ENCODE data around the gene FECH.
A peak's percentile ranks its signal among the peaks of the same experiment; 100 is the strongest.

FECH gene

GRCh38 chr18:57579934-57580333 is 6.6 kb downstream of the FECH start:
- DNase-seq, result no peak

DNA sequence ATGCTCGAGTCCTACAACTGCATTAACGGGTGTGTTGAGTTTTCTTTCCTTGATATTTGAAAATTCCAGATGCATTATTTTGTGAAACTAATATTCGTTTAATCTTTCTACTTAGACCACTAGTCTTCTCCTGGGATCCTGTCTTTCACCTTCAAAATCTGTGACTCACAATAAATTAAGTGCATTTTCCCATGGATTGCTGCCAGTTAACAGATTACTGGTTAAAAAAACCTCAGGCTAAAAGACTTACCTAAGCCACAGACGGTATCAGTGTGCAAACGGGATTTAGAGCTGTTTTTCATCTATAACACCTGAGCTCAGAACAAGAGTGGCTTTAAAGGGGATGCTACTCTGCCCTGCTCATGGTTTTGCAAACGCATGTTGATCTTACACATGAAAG is 10.2 kb downstream of the FECH start:
- DNase-seq, result no peak

DNA sequence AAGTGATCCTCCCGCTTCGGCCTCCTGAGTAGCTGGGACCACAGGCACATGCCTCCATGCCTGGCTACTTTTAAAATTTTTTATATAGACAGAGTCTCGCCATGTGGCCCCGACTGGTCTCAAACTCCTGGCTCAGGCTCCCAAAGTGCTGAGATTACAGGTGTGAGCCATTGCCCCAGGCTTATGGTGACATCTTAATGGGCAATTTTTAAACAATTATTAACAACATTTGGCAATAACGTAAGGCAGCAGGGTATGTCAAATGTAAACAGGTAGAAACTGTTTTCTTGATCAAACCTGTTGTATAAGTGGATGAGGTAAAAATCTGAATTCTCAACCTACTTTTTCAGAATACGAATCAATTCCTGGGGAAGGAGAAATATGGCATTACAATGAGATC is 11.0 kb downstream of the FECH start:
- no peak for DNase-seq

GRCh38 chr18:57574866-57575265 is 11.6 kb downstream of the FECH start:
- DNase-seq, result no peak

DNA sequence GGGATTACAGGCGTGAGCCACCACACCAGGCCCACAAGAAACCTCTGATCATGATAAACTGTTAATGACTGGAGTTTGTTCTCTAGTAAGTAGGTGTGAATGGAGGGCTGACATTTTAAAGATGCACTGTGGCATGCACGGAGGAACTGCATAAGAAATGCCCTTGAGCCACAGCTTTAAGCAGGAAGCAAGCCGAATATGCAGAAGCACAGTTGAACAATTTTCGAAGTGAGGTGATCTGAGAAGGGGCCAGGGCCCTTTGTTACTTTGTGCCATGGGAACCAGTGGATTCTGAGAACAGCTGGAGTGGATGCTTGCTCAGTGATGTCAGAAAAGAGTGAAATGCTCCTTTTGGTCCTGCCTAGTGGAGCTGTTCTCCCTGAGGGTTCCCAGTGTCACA is 16.3 kb downstream of the FECH start:
- no peak for DNase-seq

DNA sequence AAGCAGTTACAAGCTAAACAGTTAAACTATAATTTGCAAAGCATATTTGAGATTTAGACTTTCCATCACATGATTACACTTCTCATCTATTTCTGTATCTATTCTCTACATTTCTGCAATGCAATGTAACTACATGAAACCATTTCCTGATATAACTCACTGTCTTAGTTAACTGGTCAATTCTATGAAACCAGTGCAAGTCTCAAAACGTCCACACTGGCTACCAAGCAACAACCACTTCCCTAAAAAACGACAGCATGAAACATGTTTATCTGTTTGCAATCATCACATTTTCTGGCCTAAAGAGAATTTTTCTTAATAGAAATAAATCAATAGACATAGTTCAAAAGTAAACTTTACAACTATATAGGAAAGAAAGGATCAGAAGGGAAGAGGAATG is 17.4 kb downstream of the FECH start:
- DNase-seq, result no peak

- peak; percentile 53 for DNase-seq
Observed at GRCh38 chr18:57561728-57562423, 24.6 kb downstream of the FECH start.

GRCh38 chr18:57561261-57561660 is 25.2 kb downstream of the FECH start:
- DNase-seq, result no peak

GRCh38 chr18:57559314-57559713 is 27.2 kb downstream of the FECH start:
- no peak for DNase-seq

- DNase-seq, result no peak
Observed at GRCh38 chr18:57555134-57555533, 31.4 kb downstream of the FECH start.

GRCh38 chr18:57550510-57550909 is 36.0 kb downstream of the FECH start:
- DNase-seq, result no peak

DNA sequence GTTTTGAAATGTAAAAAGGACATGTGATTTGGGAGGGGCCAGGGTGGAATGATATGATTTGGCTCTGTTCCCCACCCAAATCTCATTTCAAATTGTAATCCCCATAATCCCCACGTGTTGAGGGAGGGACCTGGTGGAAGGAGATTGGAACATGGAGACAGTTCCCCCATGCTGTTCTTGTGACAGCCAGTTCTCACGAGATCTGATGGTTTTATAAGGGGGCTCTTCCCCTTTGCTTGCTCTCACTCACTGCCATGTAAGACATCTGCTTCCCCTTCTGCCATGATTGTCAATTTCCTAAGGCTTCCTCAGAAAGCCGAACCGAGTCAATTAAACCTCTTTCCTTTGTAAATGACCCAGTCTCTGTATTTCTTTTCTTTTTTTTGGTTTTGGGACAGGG is 39.2 kb downstream of the FECH start:
- no peak for DNase-seq

DNA sequence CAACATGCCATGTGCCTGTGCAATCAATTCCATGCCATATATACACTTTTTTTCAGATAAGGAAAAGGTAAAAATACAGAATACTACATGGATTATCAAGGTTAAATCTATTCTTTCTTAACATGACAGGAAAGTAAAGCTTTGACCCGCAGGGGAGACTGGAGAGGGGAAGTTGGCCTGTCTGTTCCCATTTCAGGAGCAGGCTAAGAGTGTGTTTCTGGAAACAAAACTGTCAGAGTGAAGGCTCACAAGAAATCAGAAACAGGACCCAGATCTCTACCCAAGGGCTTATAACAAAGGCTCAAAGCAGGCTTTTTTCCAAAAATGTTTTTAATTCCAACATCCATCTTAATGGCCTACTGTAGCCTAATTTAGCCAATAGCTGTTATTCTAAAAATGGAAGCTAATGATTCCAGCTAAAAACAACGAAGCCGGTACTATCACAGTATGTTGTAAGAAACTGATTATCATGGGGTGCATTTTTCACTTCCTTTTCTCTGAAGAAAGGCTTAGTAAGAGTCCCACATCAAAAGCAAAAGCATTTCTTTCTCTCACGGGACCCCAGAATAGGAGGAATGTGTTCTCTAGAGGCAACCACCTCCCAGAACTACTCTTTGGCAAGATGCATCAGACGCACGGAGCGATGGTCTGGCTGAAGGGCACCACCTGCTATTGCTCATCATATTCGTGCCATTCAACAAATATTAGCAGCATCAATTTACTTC is 41.4 kb downstream of the FECH start:
- DNase-seq, result no peak

DNA sequence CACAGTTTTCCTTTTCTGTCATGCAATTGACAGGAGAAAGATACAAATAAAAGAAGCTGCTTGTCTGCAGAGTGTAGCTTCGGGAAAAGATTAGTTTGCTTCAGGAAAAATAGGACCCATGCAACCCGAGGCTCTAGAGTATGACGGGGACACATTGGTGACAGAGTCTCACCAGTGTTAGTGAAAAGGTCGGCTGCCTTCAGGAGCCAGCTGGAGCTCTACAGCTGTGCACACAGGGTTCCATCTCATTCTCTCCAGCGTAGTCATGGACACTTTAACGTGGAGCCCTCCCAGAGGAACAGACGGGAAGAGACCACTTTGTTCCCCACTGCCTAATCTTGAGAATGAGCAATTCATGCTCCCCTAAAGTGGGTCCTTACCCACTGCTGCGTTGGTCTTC is 42.9 kb downstream of the FECH start:
- no peak for DNase-seq

DNA sequence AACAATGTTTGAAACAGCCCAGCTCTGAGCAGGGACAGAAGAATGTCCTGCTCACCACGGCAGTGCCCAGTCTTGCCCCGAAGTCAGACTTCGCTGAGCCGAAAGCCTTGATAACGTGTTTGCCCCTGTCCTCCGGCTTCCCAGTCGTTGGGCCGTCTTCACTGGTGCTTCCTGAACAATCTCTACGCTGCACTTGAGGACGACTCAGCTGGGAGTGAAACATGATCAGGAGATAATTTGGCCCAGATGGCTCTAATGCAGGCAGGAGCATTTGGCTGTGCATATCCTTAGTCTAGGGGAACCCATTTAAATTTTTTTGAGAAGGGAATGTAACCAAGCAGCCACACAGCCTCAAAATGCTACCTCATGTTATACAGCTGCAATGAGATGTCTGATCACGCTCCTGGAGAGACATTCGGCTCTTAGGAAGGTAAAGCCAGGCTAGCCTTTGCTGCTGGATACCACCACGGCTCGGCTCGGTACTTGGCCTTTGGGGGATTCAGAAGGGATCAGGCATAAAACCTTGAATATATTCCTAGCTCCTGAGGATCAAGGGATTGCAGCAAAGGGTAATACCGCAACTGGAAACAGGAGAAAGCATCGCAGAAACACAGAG is 43.6 kb downstream of the FECH start:
- no peak for DNase-seq

GRCh38 chr18:57542126-57542525 is 44.4 kb downstream of the FECH start:
- no peak for DNase-seq

DNA sequence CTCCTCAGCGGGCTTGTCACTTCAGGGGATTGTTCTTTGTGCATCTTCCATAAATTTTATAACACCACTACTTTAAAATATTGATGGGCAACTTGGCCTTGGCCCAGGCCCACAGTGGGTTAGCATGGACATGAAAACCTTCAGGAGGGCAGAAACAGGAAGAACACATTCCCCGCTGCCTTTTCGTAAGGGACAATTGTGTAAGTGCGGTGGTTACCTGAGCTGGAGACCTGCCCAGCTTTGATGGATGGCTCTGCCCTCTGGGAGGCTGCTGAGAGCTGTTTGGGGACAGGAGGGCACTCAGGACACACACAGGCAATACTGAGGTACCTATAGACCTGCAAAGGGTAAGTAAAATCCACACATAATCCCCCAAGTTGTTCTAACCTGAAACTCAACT is 46.8 kb downstream of the FECH start:
- no peak for DNase-seq

DNA sequence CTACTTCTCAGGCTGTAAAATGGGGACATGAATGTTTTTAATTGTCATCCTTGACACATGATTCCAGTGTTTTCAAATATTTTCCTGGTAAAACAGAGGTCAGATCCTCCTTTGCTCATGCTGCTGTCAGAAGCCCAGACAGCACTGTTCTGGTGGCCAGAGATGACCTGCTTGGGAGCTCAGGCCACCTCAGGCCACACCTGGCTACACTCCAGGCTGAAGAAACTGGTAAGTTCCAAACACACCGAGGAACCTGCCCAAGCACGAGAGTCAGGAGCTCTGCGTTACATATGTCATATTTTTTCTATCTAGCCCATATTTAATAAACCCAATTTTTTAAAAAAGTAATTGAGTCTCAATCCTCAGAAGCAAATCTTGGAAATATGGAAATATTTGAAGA is 47.9 kb downstream of the FECH start:
- DNase-seq, result no peak

DNA sequence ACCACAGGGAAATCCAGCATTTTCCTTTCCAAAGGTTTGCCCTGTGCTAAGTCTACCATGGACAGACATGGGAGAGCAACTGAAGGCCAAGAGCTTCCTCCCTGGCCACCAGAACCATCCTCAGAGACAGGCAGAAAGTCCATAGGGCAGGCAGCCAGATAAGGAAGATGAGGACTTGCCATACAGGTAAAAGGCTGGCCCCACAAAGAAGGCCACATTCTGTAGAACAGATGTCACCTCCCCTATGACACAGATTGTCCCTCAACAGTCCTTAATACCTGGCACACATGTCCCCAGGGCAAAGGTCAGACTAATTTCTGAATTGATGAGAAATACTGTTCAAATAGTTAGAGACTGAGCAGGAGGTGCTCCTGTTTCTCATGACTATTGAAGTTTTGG is 52.0 kb downstream of the FECH start:
- no peak for DNase-seq

- DNase-seq, result no peak
Observed at GRCh38 chr18:57533868-57534510, 52.5 kb downstream of the FECH start.

GRCh38 chr18:57533006-57533867 is 53.3 kb downstream of the FECH start:
- no peak for DNase-seq

DNA sequence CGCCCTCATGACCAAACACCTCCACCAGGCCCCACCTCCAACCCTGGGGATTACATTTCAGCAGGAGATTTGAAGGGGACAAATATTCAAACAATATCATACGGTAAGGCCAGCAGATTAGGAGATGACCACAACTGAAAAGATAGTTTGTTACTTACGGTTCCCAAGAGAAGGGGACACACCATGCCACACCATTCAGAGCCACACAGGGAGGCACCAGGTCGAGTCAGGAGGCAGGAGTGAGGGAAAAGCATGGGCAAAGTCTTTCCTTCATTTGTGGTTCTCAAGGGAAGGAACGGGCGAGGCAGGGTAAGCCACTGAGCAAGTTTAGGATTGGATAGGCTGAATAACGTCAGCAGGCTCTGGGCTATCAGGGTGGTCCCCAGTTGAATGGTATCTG is 57.4 kb downstream of the FECH start:
- DNase-seq, result no peak
